NCI-H446 (cell line): ENCODE measurements around the gene PLEKHF1.
A peak's percentile ranks its signal among the peaks of the same experiment; 100 is the strongest.
"Not testable (repeated sequence)": the region's sequence is repeated elsewhere in the genome, so short reads cannot be mapped to it uniquely, and the experiment has no call there.

Experiments used
- DNase-seq, 2 experiments: peaks; one replicate each; lab custom pipeline; 2025; lab: John Stamatoyannopoulos, UW

Gene PLEKHF1

DNA sequence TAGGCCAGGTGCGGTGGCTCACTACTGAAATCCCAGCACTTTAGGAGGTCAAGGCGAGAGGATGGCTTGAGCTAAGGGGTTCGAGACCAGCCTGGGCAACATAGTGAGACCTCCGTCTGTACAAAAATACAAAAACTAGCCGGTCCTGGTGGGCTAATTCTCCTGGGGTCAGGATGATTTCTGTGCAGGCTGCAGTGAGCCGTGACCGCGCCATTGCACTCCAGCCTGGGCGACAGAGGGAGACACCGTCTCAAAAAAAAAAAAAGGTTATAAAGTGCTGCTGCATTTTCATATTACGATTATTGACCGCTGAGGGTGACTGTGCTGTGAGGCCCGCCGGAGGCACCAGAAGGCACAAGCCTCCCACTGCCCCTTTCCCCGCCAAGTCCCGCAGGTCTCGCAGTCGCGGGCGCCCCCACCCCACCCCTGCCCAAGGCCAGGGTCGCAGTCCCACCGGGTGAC is 477 bp upstream of the PLEKHF1 start:
- DNase-seq: no peak

DNA sequence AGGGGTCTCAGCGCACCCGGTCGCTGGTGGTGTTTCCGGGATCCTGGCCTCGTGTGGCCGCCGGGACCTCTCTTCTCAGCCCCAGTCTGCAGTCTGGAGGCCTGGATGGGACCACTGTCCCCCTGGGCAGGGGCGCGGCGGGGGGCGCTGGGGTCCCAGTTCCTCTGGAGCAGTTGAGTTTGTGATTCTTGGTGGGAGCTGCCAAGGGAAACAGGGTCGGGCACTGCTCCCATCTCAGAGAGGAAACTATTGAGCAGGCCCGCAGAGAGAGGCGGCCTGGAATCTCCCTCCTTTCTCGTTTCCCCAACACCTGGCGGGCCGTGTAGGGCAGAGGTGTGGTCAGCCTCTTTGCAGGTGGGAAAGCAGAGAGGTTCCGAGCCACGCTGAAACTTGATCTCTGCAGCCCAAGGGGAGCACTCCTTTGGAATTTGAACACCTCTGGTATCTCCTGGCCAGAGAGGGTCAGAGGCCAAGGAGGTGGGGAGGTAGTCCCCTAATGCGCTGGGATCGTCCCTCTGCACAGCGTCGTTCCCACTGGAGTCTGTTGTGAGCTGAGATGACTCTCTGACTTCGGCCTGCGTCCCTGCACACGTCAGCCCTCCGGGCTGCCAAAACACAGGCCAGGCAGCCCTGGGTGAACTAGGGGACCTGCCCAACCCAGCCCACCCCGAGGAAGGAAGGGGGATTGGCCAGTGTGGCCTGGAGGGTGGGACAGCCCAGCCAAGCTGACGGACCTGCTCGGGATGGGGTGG is 741 bp downstream of the PLEKHF1 start:
- no peak for DNase-seq

DNA sequence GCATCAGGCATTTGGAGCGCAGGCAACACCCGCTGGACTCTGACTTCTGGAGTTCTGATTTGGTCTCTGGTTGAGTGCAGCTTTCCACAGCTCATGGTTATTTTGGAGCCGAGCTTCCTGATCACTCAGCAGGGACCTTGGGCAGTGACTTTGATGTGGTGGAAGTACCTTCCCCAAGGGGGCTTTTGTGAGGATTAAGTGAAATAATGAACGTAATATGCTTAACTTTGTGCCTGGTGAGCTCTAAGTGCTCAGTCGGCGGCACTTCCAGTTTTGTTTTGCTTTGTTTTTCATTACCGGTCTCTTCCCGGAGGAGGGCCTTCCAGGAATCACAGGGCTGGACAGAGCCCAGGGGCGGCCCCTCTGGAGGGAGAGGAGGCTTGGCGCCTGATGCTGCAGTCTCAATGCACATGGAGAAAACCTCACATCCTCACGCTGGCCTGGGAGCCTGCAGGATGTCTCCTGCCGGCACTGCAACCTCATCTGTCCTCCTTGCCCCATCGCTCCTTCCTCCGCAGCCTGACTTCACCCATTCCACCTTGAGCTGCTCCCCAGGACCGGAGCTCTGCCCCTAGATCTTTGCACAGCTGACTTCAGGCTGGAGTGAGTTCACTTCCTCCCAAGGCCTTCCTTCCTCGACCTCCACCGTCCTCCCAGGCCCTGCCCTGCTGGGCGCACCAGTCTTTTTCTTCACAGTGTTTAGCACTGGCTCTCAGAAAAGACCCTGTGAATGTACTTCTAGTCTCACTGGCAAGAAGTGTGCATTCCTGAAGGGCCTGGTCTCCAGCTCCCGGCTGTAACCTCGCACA is 1.5 kb downstream of the PLEKHF1 start:
- DNase-seq: no peak

DNA sequence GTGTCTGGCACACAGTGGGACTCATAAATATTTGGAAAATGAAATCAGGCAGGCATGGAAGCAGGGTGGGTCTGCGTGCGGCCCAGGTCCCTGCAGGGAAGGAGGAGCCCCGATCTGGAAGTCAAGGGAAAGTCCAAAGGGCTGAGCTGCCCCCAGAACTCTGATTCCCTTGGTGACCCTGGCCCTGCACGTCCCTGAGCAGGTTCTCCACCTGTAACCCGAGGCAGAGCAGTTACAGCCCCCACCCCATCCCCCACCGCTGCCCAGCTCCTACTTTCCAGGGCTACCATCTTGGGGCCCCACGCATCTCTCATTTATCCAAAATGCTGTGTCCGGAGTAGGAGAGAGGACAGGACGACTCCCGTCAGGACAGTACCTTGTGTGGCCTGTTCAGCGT is 2.1 kb downstream of the PLEKHF1 start:
- no peak for DNase-seq

DNA sequence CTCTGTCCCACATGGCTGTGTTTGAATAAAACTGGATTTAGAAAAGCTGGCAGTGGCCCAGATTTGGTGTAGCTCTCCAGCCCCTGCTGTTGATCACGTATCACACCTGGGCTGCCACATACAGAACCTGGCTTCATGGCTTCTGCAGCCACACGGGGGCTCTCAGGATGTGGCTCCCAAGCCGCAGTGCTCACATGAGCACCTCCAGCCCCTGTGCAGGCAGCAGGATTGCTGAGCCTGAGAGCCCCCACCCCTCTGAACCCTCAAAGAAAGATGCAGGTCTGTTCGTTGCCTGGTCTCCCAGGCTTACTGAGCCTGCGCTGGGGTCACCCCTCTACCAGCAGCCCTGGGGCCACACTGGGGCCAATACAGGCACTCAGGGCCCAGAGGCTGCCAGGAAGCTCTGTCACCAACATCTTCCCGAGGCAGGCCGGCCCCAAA is 2.7 kb downstream of the PLEKHF1 start:
- no peak for DNase-seq

DNA sequence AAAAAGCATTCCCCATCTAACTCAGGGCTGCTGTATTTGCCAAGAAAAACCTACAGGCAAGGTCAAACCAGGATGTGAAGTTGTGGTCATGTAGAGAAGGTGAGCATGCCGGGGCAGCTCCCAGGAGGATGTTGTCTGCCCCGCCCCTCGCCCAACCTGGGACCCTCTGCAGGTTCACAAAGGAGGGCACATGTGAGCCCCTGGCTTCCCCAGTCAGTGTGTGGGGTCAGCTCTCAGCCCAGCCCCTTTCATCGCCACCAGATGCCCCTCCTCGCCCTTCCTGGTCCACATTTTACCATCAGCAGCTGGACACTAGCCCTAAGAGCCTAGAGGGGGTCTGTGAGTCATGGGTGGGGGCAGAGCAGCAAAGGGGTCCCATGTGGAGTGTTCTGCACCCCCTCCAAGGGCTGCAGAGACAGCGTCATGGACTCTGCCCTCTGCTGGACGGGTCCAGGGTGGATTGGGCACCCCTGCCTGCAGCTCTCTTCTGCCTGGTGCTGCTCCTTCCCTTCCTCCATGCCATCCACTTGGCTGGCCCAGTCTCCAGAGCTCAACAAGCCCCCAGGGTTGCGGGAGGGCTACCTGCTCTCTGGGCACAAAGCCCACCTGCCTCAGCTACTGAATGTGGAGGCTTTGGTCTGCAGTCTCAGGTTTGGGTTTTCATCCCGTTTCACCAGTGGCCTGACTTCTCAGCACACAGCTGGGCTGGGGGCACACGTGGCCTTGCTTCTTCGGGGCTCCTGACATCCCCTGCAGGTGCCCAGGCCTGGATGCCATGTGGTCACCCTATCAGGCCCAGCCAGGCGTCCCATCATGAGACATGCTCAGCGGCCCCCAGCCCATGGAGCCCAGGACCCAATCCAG is 3.7 kb downstream of the PLEKHF1 start:
- DNase-seq: no peak

DNA sequence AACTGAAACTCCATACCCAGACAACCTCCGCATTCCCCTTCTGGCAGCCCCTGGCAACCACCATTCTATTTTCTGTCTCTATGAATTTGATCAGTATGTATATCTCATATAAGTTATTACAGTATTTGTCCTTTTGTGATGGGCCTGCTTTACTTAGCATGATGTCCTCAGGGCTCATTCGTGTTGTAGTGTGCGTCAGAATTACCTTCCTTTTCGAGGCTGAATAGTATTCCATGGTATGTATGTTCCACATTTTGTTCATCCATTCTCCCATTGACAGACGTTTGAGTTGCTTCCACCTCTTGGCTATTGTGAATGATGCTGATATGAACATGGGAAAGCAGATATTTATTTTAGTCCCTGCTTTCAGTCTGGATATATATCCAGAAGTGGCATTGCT is 5.0 kb downstream of the PLEKHF1 start:
- DNase-seq: no peak

DNA sequence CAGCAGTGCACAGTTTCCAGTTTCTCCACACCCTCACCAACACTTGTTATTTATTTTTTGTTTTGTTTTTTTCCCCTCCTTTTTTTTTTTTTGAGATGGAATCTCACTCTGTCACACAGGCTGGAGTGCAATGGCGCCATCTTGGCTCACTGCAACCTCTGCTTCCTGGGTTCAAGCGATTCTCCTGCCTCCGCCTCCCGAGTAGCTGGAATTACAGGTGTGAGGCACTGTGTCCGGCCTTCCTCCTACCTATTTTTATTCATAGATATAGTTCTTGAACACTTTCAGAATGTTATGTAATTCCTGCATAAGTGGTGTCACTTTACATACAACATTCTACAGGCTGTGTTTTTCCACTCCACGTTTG is 5.7 kb downstream of the PLEKHF1 start:
- not testable (repeated sequence) for DNase-seq

DNA sequence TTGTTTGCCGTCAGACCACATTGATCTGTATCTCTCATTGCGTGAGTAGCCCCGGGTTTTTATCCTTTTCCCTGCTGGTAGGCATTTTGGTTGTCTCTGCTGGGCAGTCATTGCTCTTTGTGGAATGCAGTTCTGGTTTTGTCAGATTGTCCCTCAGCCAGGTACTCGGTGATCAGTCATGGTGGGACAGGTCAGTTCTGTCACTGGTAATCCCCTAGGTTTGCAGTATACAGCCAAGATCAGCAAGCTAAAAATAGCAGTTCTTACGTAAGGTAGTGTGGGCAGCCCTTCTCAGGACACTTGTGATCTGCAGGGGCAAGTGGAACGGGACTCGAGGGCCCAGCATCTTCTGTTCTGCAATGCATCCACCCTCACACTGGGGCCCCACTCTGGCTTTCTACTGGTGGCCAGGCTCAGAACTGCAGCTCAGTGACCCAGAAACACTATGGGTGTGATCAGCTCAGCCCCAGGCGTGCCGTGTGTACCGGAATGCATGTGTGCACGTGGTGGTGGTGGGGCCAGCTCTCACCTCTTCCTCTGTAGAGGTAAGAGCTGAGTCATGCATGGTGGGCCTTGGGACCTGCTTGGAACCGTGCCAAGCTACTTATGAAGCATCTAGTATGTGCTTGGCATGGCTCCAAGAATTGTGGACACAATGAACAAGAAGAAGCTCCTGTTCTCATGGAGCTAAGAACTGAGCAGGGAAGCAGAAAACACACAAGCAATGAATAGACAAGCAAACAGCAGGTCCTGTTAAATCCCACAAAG is 6.3 kb downstream of the PLEKHF1 start:
- DNase-seq: peak in 1 of 2 experiments; percentile 10

DNA sequence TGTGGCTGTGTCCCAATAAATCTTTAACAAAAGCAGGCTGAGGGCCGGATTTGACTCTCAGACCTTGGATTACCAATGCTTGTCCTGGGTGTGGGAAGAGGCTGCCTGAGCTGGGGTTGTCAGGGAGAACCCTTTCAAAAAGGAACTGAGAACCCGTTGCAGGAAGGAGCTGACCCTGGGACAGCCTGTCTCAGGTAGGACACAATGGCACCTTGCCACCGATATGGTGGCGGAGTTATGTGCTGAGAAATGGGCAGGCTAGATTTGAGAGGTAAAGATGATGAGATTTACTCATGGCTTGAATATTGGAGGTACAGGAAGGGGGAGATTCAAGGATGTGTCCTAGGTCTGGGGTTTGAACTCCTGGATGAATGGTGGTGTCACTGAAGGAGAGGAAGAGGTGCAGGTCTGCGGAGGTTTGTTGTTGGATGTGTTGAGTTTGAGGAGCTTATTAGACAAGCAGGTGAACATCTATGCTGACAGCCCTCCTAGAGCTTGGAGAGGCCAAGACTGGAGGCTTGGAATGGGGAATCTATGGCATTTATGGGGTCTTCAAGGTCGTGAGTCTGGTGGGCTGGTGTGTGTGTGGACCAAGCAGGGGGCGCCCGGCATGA is 7.2 kb downstream of the PLEKHF1 start:
- DNase-seq: no peak

DNA sequence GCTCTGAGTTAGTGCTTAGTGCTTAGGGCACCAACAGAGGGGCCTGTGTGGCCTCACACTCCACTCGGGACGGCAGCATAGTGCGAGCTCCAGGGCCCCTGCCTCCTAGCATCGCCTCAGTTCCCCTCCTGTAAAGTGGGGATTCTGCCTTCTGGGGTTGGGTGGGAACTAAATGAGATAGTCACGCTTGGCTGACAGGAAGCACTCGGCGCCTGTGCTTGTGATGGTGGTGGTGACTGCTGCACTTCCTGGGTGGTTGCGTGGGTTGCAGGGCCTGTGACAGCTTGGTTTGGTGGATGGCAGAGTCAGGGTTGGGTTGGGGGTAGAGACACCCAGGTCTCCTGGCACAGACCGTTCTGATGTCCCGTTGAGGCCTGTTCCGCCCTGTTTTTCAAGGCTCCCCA is 7.7 kb downstream of the PLEKHF1 start:
- DNase-seq: no peak

DNA sequence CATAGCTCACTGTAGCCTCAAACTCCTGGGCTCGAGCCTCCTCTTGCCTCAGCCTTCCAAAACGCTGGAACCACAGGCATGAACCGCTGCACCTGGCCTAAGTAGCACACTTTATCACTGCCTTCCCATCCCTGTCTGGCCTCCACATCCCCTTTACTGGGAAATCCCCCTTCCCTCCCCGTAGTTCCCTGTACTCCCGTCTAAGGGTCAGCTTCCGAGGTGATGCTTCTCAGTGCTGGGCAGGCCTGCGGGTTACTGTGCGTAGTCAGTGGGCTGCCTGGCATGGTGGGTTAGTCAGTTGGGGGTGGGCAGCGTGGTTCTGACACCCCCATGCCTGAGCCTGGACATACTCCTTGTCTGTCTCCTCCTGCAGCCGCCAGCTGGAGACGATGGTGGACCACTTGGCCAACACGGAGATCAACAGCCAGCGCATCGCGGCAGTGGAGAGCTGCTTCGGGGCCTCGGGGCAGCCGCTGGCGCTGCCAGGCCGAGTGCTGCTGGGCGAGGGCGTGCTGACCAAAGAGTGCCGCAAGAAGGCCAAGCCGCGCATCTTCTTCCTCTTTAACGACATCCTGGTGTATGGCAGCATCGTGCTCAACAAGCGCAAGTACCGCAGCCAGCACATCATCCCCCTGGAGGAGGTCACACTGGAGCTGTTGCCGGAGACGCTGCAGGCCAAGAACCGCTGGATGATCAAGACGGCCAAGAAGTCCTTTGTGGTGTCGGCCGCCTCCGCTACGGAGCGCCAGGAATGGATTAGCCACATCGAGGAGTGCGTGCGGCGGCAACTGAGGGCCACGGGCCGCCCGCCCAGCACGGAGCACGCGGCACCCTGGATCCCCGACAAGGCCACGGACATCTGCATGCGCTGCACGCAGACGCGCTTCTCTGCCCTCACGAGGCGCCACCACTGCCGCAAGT is 8.4 kb downstream of the PLEKHF1 start:
- no peak for DNase-seq

DNA sequence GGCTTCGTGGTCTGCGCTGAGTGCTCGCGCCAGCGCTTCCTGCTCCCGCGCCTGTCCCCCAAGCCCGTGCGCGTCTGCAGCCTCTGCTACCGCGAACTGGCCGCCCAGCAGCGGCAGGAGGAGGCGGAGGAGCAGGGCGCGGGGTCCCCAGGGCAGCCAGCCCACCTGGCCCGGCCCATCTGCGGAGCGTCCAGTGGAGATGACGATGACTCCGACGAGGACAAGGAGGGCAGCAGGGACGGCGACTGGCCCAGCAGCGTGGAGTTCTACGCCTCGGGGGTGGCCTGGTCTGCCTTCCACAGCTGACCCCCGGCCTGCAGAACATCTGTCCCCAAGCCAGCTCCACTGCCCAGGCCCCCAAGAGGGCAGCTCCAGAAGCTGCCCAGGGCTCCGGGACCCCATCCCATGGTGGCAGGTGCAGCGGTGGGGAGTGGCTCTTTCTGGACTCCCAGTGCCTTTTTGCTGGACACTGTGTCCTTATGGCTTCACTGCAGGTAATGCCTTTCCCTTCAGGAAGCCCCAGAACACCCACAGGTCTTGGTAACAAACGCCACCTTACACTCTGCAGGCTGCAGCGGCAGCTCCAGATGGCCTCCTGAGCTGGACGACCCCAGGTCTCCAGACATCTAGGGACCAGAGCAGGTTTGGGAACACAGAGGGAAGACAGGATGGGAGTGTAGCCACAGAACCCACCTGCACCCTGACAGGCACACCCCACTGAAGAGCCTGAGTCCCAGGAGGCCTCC is 9.3 kb downstream of the PLEKHF1 start:
- DNase-seq: no peak

DNA sequence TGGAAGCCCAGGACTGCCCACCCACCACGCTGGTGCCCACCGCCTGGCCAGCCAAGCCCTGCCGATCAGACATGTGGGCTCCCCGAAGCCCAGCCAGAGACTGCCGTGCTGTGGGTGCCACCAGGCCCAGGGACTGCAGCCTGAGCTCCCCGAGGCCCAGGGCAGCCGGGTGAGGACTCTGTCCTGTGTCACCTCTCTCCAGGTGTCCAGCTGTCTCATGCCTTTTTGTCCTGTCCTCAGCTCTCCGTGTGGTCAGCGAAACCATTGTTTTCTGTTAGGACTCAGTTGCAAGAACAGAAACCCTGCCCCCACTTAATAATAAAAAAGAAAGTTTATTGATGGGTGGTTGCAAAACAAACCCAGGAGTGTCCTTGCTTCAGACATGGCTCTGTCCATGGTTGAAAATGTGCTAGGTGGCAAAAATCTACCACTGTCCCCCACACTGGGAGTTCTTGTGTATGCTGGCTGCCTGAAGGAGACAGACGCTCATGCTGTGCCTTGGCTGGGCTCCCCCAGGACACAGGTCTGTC is 9.9 kb downstream of the PLEKHF1 start:
- no peak for DNase-seq

DNA sequence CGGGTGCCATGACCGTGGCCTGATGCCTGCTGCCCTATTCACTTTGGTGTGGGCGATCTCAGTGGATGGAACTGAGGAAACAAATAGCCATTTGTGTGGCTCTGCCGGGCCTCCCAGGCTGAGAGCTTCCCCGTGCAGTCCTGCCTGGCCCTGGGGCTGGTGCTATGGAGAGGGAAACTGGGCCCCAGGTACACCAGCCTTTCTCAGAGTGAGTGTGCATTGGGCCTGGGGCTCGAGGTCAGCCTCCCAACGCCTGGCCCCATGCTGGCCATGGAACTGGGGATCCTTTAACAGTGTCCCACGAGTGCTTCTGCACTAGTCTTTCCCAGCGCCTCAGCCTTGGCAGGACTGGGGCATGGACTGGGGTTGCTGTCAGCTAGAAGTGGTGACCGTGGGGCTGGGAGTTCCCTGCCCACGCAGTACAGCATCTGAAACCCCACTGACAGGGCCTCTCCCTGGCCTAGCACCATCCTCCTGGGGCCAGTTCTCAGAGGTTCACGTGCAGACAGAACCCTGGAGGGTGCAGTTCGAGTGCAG is 10.5 kb downstream of the PLEKHF1 start:
- DNase-seq: no peak

DNA sequence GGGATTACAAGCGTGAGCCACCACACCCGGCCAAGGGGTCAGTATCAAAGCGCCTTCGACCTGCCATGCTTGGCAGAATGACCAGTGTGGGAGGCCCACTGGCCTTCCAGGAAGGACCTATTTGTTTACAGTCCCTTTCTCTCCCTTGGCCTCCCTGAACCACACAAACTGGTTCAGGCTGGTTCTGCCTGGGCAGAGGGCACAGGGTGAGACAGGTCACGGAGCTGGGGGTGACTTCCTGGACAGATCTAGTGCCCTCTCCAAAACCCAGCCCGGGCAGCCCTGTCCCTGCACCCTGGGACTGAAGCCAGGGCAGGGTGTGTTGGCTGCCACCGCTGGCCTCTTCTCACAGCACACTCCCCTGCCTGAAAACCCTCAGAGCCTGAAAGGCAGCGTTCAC is 11.3 kb downstream of the PLEKHF1 start:
- DNase-seq: no peak

DNA sequence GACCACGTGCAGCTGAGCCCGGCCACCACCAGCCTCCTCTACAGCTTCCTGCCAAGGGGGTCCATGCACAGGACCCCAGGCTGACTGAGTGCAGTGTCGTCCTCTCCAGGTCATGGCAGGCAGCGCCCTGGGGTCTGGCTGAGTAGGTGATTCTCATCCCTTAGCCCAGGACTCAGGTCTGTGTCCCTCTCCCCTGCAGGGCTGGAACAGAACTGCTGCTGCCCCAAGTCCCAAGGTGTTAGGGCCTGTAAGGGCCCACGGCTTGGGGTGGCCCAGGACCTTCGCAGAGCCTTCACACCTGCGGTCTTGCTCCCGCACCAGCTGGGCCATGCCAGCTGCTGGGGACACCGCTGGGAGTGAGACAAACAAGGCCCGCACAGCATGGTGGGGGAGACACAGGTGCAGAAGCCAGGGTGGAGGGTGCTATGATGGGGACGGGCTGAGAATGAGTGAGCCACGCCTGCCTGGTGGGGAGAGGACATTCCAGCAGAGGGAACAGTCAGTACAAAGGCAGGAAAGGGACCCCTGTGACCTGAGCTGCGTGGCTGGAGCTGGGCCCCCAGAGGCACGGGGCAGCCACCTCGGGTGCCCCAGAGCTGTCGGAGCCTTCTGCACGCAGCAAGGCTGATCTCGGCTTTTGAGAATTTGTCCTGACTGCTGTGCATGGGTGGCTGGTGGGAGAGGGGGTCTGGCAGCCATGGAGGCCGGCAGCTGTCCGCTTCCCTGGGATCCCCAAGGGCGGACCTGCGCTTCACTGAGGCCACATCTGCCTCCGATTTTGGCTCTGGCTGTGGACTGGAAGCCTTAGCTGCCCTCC is 11.9 kb downstream of the PLEKHF1 start:
- DNase-seq: no peak
